Liver (tissue), 9 donors: ENCODE data around the gene PYGL. TPM values are rescaled to one million over a fixed set of nuclear protein-coding genes. Genes with fewer than 3 reads are reported as not detected.

Source experiments
- DNase-seq: peaks from one replicate; pipeline ENCODE4 v3.0.0-alpha.2; 2017; ENCODE audit warnings: low spot score
- H3K27ac ChIP-seq, 2 donors: one replicate each; pipeline ENCODE4 v1.7.0; 2013; ENCODE audit warnings: inconsistent platforms in 2 of 2, low read length in 2 of 2, control low read depth in 1 of 2, low read depth in 1 of 2, mild to moderate bottlenecking in 1 of 2
- H3K27me3 ChIP-seq, 4 donors: one replicate each; pipeline versions ENCODE4 v1.6.1 to v1.7.0; 2013; ENCODE audit warnings: low read length in 3 of 4, inconsistent platforms in 1 of 4, mild to moderate bottlenecking in 1 of 4, moderate library complexity in 1 of 4; ENCODE audit not compliant: control insufficient read depth in 4 of 4, insufficient read depth in 4 of 4
- H3K36me3 ChIP-seq, 4 donors: one replicate each; pipeline versions ENCODE4 v1.6.1 to v1.7.0; 2013; ENCODE audit warnings: low read length in 3 of 4, mild to moderate bottlenecking in 3 of 4, low read depth in 1 of 4, moderate library complexity in 1 of 4; ENCODE audit not compliant: control insufficient read depth in 4 of 4, insufficient read depth in 3 of 4
- H3K4me1 ChIP-seq, 4 donors: one replicate each; pipeline versions ENCODE4 v1.6.1 to v1.7.0; 2013; ENCODE audit warnings: low read length in 3 of 4, mild to moderate bottlenecking in 3 of 4, moderate library complexity in 1 of 4; ENCODE audit not compliant: control insufficient read depth in 4 of 4, insufficient read depth in 4 of 4
- H3K4me3 ChIP-seq, 3 donors: one replicate each; pipeline versions ENCODE4 v1.6.1 to v1.7.0; 2013; ENCODE audit warnings: low read length in 3 of 3, control low read depth in 1 of 3, low read depth in 1 of 3, mild to moderate bottlenecking in 1 of 3
- H3K9ac ChIP-seq, 2 donors: one replicate each; pipeline ENCODE4 v1.7.0; 2013; ENCODE audit warnings: low read length in 2 of 2, mild to moderate bottlenecking in 2 of 2, moderate library complexity in 2 of 2, control low read depth in 1 of 2, low read depth in 1 of 2
- H3K9me3 ChIP-seq, 4 donors: one replicate each; pipeline versions ENCODE4 v1.6.1 to v1.7.0; 2013; ENCODE audit warnings: low read length in 3 of 4; ENCODE audit not compliant: control insufficient read depth in 4 of 4
- ATF3 ChIP-seq: IDR thresholded peaks from 2 replicates; pipeline ENCODE4 v1.6.1; 2016; ENCODE audit warnings: antibody characterized with exemption
- EGR1 ChIP-seq, 2 donors: IDR thresholded peaks; 2 replicates each; pipeline ENCODE4 v1.6.1; 2016 to 2018; ENCODE audit warnings: antibody characterized with exemption in 2 of 2, low read depth in 2 of 2
- FOXA1 ChIP-seq: IDR thresholded peaks from 2 replicates; pipeline ENCODE4 v1.6.1; 2016; ENCODE audit warnings: antibody characterized with exemption
- FOXA2 ChIP-seq: IDR thresholded peaks from 2 replicates; pipeline ENCODE4 v1.6.1; 2016; ENCODE audit warnings: antibody characterized with exemption
- GABPA ChIP-seq, 2 donors: IDR thresholded peaks in 1 of 2; conservative IDR thresholded peaks in 1 of 2; 2 replicates each; pipeline ENCODE4 v1.6.1; 2016; ENCODE audit warnings: antibody characterized with exemption in 2 of 2, mild to moderate bottlenecking in 1 of 2, moderate library complexity in 1 of 2
- HNF4G ChIP-seq: IDR thresholded peaks from 2 replicates; pipeline ENCODE4 v1.6.1; 2016; ENCODE audit warnings: antibody characterized with exemption
- JUND ChIP-seq, 2 donors: IDR thresholded peaks; 2 replicates each; pipeline ENCODE4 v1.6.1; 2016; ENCODE audit warnings: antibody characterized with exemption in 2 of 2
- MAX ChIP-seq: IDR thresholded peaks from 2 replicates; pipeline ENCODE4 v1.6.1; 2016; ENCODE audit warnings: antibody characterized with exemption
- NR2F2 ChIP-seq: IDR thresholded peaks from 2 replicates; pipeline ENCODE4 v1.6.1; 2016; ENCODE audit warnings: antibody characterized with exemption
- SP1 ChIP-seq: IDR thresholded peaks from 2 replicates; pipeline ENCODE4 v1.6.1; 2018; ENCODE audit warnings: antibody characterized with exemption, mild to moderate bottlenecking
- TAF1 ChIP-seq: conservative IDR thresholded peaks from 2 replicates; pipeline ENCODE4 v1.6.1; 2016; ENCODE audit warnings: antibody characterized with exemption, mild to moderate bottlenecking
- YY1 ChIP-seq: IDR thresholded peaks from 2 replicates; pipeline ENCODE4 v1.6.1; 2016; ENCODE audit warnings: antibody characterized with exemption, mild to moderate bottlenecking
- ZBTB33 ChIP-seq: IDR thresholded peaks from 2 replicates; pipeline ENCODE4 v1.6.1; 2016; ENCODE audit warnings: antibody characterized with exemption
- WGBS: extraction: QIAGEN DNeasy Blood & Tissue Kit; methylation state at CpG from one replicate; pipeline ENCODE4 v1.1.7; 2013; 5-methylcytosine and 5-hydroxymethylcytosine counted together
- polyA plus RNA-seq, 2 donors: library from polyadenylated mRNA; stranded (reverse) in 1 of 2; unstranded in 1 of 2; fragments of 200-250 nt in 1 of 2; fragments of >200 nt in 1 of 2; fragmentation: Nextera tagmentation in 1 of 2; extraction: Ambion mirVana in 1 of 2; gene quantifications; one replicate each; pipeline versions ENCODE4 v1.2.1 to v1.2.3, GENCODE V29; 2013 to 2015
- total RNA-seq, 2 donors: library from RNA; depleted of rRNA; stranded (reverse); fragments of >200 nt; gene quantifications; one replicate each; pipeline ENCODE4 v1.2.3, GENCODE V29; 2014
- TF ChIP-seq, protein P1 (sequence below): IDR thresholded peaks from 2 replicates; pipeline ENCODE4 v1.6.1; 2016; ENCODE audit warnings: antibody characterized with exemption, mild to moderate bottlenecking
- donor health status: healthy.
- donor health status: healthy.
- donor health status: healthy.
- donor health status: healthy.
- donor health status: healthy.

The PYGL gene
- total and polyA plus RNA-seq, 4 donors: 53.0 to 109 (median 86.3) TPM

DNA sequence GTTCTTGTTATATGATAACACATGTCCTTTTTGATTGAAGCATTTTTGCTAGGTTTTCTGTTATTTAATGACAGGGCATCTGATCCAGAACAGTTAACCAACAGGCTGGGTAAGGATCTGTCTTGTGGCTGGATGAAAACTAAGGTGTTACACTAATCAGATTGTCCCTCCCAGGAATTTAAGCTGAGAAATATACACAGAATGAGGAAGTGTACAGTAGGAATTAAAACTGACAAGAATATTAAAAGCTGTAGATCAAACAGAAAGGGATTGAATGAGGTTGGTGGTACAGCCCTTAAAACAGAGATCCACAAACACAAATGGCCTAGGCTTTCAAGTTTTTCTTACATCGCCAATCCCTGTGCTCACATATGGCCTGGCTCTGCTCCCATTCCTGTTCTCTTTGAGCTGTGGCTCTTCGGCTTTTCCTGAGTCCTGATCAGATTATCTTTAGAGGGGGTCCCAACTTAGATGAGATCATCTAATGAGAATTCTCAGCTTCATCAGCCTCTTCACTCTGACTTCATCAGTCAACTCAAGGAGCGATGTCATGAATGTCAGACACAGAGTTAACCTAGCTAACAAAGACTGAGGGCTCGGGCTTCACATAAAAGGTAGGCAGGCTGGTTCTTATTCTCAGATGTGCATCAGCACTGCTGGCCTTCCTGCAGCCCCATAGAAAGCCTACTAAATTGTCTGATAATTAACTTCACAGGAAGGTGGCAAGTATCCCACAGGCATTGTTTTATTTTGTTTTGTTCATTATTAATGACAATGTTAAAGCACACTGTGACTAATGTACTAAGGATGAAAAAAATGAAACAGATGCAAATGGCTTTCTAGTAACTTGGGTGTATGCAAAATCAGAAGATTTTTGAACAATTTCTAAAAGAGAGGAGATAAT is 11.4 kb downstream of the PYGL start:
- no peak overlapping the region for H3K27ac ChIP-seq
- no peaks in the 10 kb centered on the region for H3K9me3 ChIP-seq
- TF ChIP-seq FOXA1 (no peak), ZBTB33 (no peak), HNF4G (no peak), EGR1 (IDR thresholded peaks at IDR 0.05; ENCODE audit: low read depth in 2 of 2) (no peak), SP1 (no peak), NR2F2 (no peak), FOXA2 (no peak), TAF1 (no peak), JUND (IDR thresholded peaks at IDR 0.05) (no peak)
- DNase-seq: no peak
- no peak overlapping the region for H3K4me3 ChIP-seq
- 96% methylated on average over 4 of the region's 4 CpGs for WGBS
- H3K27me3 ChIP-seq: no peaks in the 10 kb centered on the region
- peaks cover 12 to 47% (median 45%) of the 10 kb centered on the region in 4 donors for H3K4me1 ChIP-seq
- no peak overlapping the region for H3K9ac ChIP-seq
- peaks cover 2 to 42% (median 23%) of the 10 kb centered on the region in 4 donors for H3K36me3 ChIP-seq

GRCh38 chr14:50932156-50932555 is 12.1 kb downstream of the PYGL start:
- Histone ChIP-seq H3K27me3 (no peaks in the 10 kb centered on the region), H3K9ac (no peak overlapping the region), H3K4me3 (no peak overlapping the region), H3K9me3 (no peaks in the 10 kb centered on the region), H3K4me1 (peaks cover 9 to 44% (median 39%) of the 10 kb centered on the region in 4 donors), H3K27ac (no peak overlapping the region), H3K36me3 (peaks cover 2 to 47% (median 23%) of the 10 kb centered on the region in 4 donors)
- 72% methylated on average over 1 of the region's 1 CpG for WGBS
- DNase-seq: no peak
- TF ChIP-seq YY1: no peak
- no peak for TF ChIP-seq EGR1 (IDR thresholded peaks at IDR 0.05; ENCODE audit: low read depth in 2 of 2)
- TF ChIP-seq FOXA2: no peak
- TF ChIP-seq HNF4G: no peak
- TF ChIP-seq, protein P1, sequence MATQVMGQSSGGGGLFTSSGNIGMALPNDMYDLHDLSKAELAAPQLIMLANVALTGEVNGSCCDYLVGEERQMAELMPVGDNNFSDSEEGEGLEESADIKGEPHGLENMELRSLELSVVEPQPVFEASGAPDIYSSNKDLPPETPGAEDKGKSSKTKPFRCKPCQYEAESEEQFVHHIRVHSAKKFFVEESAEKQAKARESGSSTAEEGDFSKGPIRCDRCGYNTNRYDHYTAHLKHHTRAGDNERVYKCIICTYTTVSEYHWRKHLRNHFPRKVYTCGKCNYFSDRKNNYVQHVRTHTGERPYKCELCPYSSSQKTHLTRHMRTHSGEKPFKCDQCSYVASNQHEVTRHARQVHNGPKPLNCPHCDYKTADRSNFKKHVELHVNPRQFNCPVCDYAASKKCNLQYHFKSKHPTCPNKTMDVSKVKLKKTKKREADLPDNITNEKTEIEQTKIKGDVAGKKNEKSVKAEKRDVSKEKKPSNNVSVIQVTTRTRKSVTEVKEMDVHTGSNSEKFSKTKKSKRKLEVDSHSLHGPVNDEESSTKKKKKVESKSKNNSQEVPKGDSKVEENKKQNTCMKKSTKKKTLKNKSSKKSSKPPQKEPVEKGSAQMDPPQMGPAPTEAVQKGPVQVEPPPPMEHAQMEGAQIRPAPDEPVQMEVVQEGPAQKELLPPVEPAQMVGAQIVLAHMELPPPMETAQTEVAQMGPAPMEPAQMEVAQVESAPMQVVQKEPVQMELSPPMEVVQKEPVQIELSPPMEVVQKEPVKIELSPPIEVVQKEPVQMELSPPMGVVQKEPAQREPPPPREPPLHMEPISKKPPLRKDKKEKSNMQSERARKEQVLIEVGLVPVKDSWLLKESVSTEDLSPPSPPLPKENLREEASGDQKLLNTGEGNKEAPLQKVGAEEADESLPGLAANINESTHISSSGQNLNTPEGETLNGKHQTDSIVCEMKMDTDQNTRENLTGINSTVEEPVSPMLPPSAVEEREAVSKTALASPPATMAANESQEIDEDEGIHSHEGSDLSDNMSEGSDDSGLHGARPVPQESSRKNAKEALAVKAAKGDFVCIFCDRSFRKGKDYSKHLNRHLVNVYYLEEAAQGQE: no peak
- no peak for TF ChIP-seq NR2F2

DNA sequence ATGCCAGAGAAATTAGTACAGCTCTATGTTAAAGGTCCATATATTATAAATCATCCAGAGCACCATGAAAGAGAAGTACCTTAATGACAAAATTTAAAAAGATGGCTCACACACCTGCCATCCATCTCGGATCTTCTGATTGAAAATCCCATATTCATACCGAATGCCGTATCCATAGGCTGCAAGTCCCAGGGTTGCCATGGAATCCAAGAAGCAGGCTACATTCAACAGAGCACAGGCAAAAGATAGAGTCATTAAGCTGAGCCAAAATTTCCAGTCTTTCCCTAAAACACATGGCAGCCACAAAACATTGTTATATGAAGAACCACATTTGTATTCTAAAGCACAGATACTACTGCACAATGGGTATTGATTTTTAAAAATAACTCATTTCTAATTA is 12.7 kb downstream of the PYGL start:
- TF ChIP-seq FOXA1 (no peak), JUND (IDR thresholded peaks at IDR 0.05) (no peak), EGR1 (IDR thresholded peaks at IDR 0.05; ENCODE audit: low read depth in 2 of 2) (no peak), YY1 (no peak), GABPA (IDR thresholded peaks at IDR 0.05 in 1 of 2, conservative IDR thresholded peaks at IDR 0.05 in 1 of 2) (no peak), ZBTB33 (no peak), ATF3 (no peak), MAX (no peak)
- 96% methylated on average over 3 of the region's 3 CpGs for WGBS
- H3K27ac ChIP-seq: no peak overlapping the region
- H3K9ac ChIP-seq: no peak overlapping the region
- H3K4me3 ChIP-seq: no peak overlapping the region
- no peak for DNase-seq
- peaks cover 6 to 38% (median 33%) of the 10 kb centered on the region in 4 donors for H3K4me1 ChIP-seq
- H3K36me3 ChIP-seq: peaks cover 2 to 47% (median 23%) of the 10 kb centered on the region in 4 donors
- no peaks in the 10 kb centered on the region for H3K9me3 ChIP-seq
- no peaks in the 10 kb centered on the region for H3K27me3 ChIP-seq
